Measurements from ENCODE around the gene PLEKHG1. TPM values are rescaled to one million over a fixed set of nuclear protein-coding genes. Genes with fewer than 3 reads are reported as not detected.

The PLEKHG1 gene
- polyA plus RNA-seq, 1 donor (not counting 4 experiments of a cell fraction or from before 2014, with no cell fraction given) = 3.8 TPM

- no peak overlapping the region for H2AFZ ChIP-seq (ENCODE audit: control insufficient read depth, low read length)
- dilution Hi-C loops (cut with MboI; ENCODE audit: extremely low pct_ligation_motif_present, low sequenced_read_pairs) = no loop called here
- no peaks in the 10 kb centered on the region for H3K27me3 ChIP-seq (ENCODE audit: control insufficient read depth, extremely low read depth, insufficient read depth, low read length)
- no peak overlapping the region for H3K4me2 ChIP-seq (ENCODE audit: control insufficient read depth, extremely low read depth, insufficient read depth, low read depth, low read length)
- DNase-seq (ENCODE audit: low read depth, low spot score) (no peak), FAIRE-seq (no peak)
- H3K79me2 ChIP-seq (ENCODE audit: control insufficient read depth, insufficient read depth, low read length) = no peaks in the 10 kb centered on the region
- no peak overlapping the region for H3K9ac ChIP-seq (ENCODE audit: control insufficient read depth, extremely low read depth, insufficient read depth, low read length)
- TF ChIP-seq CTCF (optimal IDR thresholded peaks at IDR 0.05 in 1 of 3, IDR thresholded peaks at IDR 0.05 in 1 of 3, conservative IDR thresholded peaks at IDR 0.05 in 1 of 3; ENCODE audit: extremely low read depth in 1 of 3, insufficient read depth in 2 of 3, low read length in 3 of 3) (no peak), EZH2 (IDR thresholded peaks at IDR 0.05; ENCODE audit: low read length) (no peak)
- no peaks in the 10 kb centered on the region for H3K9me1 ChIP-seq (ENCODE audit: control insufficient read depth, extremely low read depth, insufficient read depth, low read length)
- no peak overlapping the region for H3K27ac ChIP-seq (ENCODE audit: control insufficient read depth, insufficient read depth, low read length)
- no peak overlapping the region for H3K4me3 ChIP-seq (ENCODE audit: control insufficient read depth in 2 of 3, extremely low read depth in 1 of 3, insufficient read depth in 2 of 3, low read depth in 1 of 3, low read length in 3 of 3)
- H4K20me1 ChIP-seq (ENCODE audit: control insufficient read depth, extremely low read depth, insufficient read depth, low read length) = no peaks in the 10 kb centered on the region
- no peaks in the 10 kb centered on the region for H3K9me3 ChIP-seq (ENCODE audit: control insufficient read depth, low read depth, low read length)
- H3K4me1 ChIP-seq (ENCODE audit: control insufficient read depth, extremely low read depth, insufficient read depth, low read length) = no peaks in the 10 kb centered on the region
- no peaks in the 10 kb centered on the region for H3K36me3 ChIP-seq (ENCODE audit: control insufficient read depth in 2 of 2, extremely low read depth in 1 of 2, insufficient read depth in 2 of 2, low read length in 2 of 2)
These were observed 10.7 kb upstream of the PLEKHG1 start for GRCh38 chr6:150588888-150589499.

GRCh38 chr6:150589852-150590251 is 9.8 kb upstream of the PLEKHG1 start:
- H2AFZ ChIP-seq (ENCODE audit: control insufficient read depth, low read length) = no peak overlapping the region
- no peak overlapping the region for H3K27ac ChIP-seq (ENCODE audit: control insufficient read depth, insufficient read depth, low read length)
- no peaks in the 10 kb centered on the region for H3K36me3 ChIP-seq (ENCODE audit: control insufficient read depth in 2 of 2, extremely low read depth in 1 of 2, insufficient read depth in 2 of 2, low read length in 2 of 2)
- H3K9me3 ChIP-seq (ENCODE audit: control insufficient read depth, low read depth, low read length) = no peaks in the 10 kb centered on the region
- FAIRE-seq = no peak
- DNase-seq (ENCODE audit: low read depth, low spot score) = no peak
- no peak overlapping the region for H3K4me2 ChIP-seq (ENCODE audit: control insufficient read depth, extremely low read depth, insufficient read depth, low read depth, low read length)
- dilution Hi-C loops (cut with MboI; ENCODE audit: extremely low pct_ligation_motif_present, low sequenced_read_pairs) = no loop called here
- no peaks in the 10 kb centered on the region for H4K20me1 ChIP-seq (ENCODE audit: control insufficient read depth, extremely low read depth, insufficient read depth, low read length)
- no peak overlapping the region for H3K9ac ChIP-seq (ENCODE audit: control insufficient read depth, extremely low read depth, insufficient read depth, low read length)
- no peaks in the 10 kb centered on the region for H3K4me1 ChIP-seq (ENCODE audit: control insufficient read depth, extremely low read depth, insufficient read depth, low read length)
- H3K9me1 ChIP-seq (ENCODE audit: control insufficient read depth, extremely low read depth, insufficient read depth, low read length) = no peaks in the 10 kb centered on the region
- no peaks in the 10 kb centered on the region for H3K27me3 ChIP-seq (ENCODE audit: control insufficient read depth, extremely low read depth, insufficient read depth, low read length)
- TF ChIP-seq CTCF (optimal IDR thresholded peaks at IDR 0.05 in 1 of 3, IDR thresholded peaks at IDR 0.05 in 1 of 3, conservative IDR thresholded peaks at IDR 0.05 in 1 of 3; ENCODE audit: extremely low read depth in 1 of 3, insufficient read depth in 2 of 3, low read length in 3 of 3) (no peak), EZH2 (IDR thresholded peaks at IDR 0.05; ENCODE audit: low read length) (no peak)
- H3K4me3 ChIP-seq (ENCODE audit: control insufficient read depth in 2 of 3, extremely low read depth in 1 of 3, insufficient read depth in 2 of 3, low read depth in 1 of 3, low read length in 3 of 3) = no peak overlapping the region
- H3K79me2 ChIP-seq (ENCODE audit: control insufficient read depth, insufficient read depth, low read length) = no peaks in the 10 kb centered on the region

Data from keratinocyte (primary cell).